BLaER1 (cell line): ENCODE measurements around the gene WDR36.

Experiments
- H3K27ac ChIP-seq: shearing (Covaris generic); formaldehyde crosslinking; 2 replicates; pipeline ENCODE4 v1.8.1; 2022
- H3K27me3 ChIP-seq: shearing (Covaris generic); formaldehyde crosslinking; 2 replicates; pipeline ENCODE4 v1.8.1; 2022
- H3K36me3 ChIP-seq: shearing (Covaris generic); formaldehyde crosslinking; 2 replicates; pipeline ENCODE4 v1.8.1; 2022
- H3K4me1 ChIP-seq: shearing (Covaris generic); formaldehyde crosslinking; 2 replicates; pipeline ENCODE4 v1.8.1; 2022
- H3K4me2 ChIP-seq: shearing (Covaris generic); formaldehyde crosslinking; 2 replicates; pipeline ENCODE4 v1.8.1; 2022
- H3K4me3 ChIP-seq: shearing (Covaris generic); formaldehyde crosslinking; 2 replicates; pipeline ENCODE4 v1.8.1; 2022
- H3K9ac ChIP-seq: shearing (Covaris generic); formaldehyde crosslinking; 2 replicates; pipeline ENCODE4 v1.8.1; 2022
- H3K9me3 ChIP-seq: shearing (Covaris generic); formaldehyde crosslinking; 2 replicates; pipeline ENCODE4 v1.8.1; 2022
- H4K20me1 ChIP-seq: shearing (Covaris generic); formaldehyde crosslinking; 2 replicates; pipeline ENCODE4 v1.8.1; 2022
- Cebpa-rat ChIP-seq: shearing (Covaris generic); IDR thresholded peaks from 2 replicates; pipeline ENCODE4 v1.8.1; 2022

The WDR36 gene

DNA sequence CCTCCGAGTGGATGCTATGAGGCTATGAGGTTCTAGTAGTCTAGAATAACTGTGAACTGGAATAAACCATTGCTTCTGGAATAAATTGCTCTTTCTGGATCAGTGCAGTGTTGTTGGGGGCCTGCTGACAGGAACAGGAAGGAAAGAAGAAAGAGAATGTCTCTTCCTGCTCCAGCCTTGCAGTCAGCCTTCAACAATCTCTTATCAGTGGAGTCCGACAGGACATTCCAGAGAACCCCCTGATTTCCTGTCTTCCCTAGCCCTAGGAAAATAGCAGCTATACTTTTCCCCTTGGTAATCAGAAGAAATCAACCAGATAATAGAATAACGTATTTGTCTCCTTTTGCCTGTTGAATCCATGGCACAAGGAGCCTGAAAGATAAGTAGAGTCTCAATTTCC is 55.4 kb downstream of the WDR36 start:
- Histone ChIP-seq H3K27ac (no peak overlapping the region), H3K4me1 (peaks cover 7% of the 10 kb centered on the region), H3K9me3 (no peaks in the 10 kb centered on the region), H3K36me3 (no peaks in the 10 kb centered on the region), H4K20me1 (no peaks in the 10 kb centered on the region), H3K27me3 (no peaks in the 10 kb centered on the region; the same call in 1 of the 2 replicates), H3K4me3 (no peak overlapping the region), H3K4me2 (no peak overlapping the region), H3K9ac (no peak overlapping the region)
- TF ChIP-seq Cebpa-rat, result no peak

DNA sequence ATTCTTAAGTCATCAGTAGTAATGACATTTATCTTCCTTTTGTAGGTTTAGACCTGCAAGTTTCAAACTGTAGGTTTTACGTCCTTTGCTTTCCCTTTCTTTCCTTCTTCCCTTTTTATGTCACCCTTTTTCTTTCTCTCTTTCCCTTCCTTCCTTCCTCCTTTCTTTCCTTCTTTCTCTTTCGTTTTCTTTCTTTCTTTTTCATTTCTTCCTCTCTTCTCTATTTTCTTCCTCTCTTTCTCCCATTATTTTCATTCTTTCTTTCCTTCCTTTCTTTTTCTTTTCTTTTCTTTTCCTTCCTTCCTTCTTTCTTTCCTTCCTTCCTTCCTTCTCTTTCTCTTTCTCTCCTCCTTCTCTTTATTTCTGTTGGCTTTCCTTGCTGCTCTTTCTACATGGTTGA is 59.9 kb downstream of the WDR36 start:
- Histone ChIP-seq H3K27ac (no peak overlapping the region), H3K27me3 (no peaks in the 10 kb centered on the region; the same call in 1 of the 2 replicates), H3K9ac (no peak overlapping the region), H3K4me1 (no peaks in the 10 kb centered on the region), H3K9me3 (no peaks in the 10 kb centered on the region), H3K4me3 (no peak overlapping the region), H3K36me3 (no peaks in the 10 kb centered on the region), H3K4me2 (no peak overlapping the region), H4K20me1 (no peaks in the 10 kb centered on the region)
- TF ChIP-seq Cebpa-rat, result no peak

DNA sequence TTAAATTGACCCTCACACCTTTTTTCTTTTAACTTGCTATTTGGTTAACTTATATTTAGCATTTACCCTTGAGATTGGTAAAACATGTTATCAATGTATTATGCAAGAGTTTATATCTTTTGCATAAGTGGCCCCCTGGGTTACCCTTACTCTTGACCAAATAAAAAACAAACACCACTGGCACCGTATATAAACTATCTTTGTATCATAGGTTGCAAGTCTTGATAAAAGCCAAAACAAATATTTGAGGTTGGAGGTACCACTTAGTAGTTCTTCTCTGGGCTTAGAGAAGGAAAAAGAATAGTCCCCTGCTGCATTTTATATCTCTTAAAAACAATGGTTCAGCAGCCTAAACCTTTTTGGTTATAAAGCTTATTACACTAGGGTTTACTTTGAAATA is 61.3 kb downstream of the WDR36 start:
- H3K4me3 ChIP-seq, result no peak overlapping the region
- H3K9ac ChIP-seq, result no peak overlapping the region
- H3K9me3 ChIP-seq, result no peaks in the 10 kb centered on the region
- no peaks in the 10 kb centered on the region for H4K20me1 ChIP-seq
- H3K27me3 ChIP-seq, result no peaks in the 10 kb centered on the region
- no peak overlapping the region for H3K4me2 ChIP-seq
- TF ChIP-seq Cebpa-rat, result no peak
- H3K4me1 ChIP-seq, result no peaks in the 10 kb centered on the region
- H3K36me3 ChIP-seq, result no peaks in the 10 kb centered on the region
- H3K27ac ChIP-seq, result no peak overlapping the region

DNA sequence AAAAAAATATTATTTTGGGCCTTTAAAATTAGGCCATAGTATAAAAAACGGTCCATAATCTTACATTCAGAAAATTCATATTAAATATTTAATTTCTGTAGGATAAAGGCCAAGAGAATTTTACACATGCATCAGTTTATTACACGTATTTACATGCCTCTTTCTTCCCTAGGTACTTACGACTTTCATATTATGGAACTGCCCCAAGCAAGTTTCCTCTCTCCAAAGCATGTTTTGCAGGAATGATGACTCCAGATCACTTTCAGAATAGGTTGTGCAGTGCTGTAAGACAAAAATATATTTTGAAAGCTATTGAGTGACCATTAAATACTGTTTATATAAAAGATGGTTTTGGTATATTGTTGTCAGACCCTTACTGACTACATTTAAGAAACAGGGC is 61.8 kb downstream of the WDR36 start:
- H4K20me1 ChIP-seq, result no peaks in the 10 kb centered on the region
- H3K4me1 ChIP-seq, result no peaks in the 10 kb centered on the region
- H3K27me3 ChIP-seq, result no peaks in the 10 kb centered on the region
- H3K4me3 ChIP-seq, result no peak overlapping the region
- no peak overlapping the region for H3K9ac ChIP-seq
- no peaks in the 10 kb centered on the region for H3K9me3 ChIP-seq
- no peak for TF ChIP-seq Cebpa-rat
- no peak overlapping the region for H3K27ac ChIP-seq
- H3K36me3 ChIP-seq, result no peaks in the 10 kb centered on the region
- no peak overlapping the region for H3K4me2 ChIP-seq

DNA sequence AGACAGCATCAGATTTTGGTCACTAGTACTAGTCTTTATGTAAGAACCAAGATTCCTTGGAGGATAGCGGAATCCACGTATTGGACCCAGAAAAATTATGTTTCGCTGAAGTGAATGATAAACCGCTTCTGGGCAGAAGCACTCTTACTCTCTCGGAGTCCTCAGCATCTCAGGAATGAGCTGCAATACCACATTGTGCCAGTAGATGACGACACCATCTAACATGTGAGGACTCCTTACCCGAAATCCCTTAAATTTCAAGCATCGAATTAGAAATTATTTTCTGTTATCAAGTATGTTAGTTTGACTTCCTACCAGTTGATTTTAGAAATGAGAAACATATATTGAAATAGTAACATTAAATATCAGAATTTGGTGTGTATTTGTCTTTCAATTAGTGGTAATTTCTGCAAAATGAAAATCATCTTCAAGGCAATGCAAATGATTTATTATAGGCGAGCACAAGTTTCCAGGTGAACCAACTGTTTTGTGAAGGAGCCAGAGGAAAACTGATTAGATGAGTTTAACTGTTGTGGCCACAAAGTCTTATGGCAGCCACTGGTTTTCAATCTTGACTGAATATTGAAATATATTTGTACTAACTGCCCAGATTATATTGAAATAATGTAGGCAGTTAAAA is 66.1 kb downstream of the WDR36 start:
- Histone ChIP-seq H3K9ac (no peak overlapping the region), H3K27me3 (no peaks in the 10 kb centered on the region), H3K9me3 (no peaks in the 10 kb centered on the region), H4K20me1 (no peaks in the 10 kb centered on the region), H3K27ac (no peak overlapping the region), H3K36me3 (no peaks in the 10 kb centered on the region), H3K4me2 (no peak overlapping the region), H3K4me3 (no peak overlapping the region), H3K4me1 (no peaks in the 10 kb centered on the region)
- TF ChIP-seq Cebpa-rat, result no peak

DNA sequence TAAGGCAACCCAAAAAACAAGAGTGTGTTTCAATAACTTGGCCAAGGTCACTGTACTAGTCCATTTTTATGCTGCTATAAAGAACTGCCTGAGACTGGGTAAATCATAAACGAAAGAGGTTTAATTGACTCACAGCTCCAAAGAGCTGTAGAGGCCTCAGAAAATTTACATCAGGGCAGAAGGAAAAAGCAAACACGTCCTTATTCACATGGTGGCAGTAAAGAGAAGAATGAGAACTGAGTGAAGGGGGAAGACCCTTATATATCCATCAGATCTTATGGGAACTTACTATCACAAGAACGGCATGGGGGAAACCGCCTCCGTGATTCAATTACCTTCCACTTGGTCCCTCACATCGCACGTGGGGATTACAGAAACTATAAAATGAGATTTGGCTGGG is 67.7 kb downstream of the WDR36 start:
- no peaks in the 10 kb centered on the region for H3K27me3 ChIP-seq
- no peaks in the 10 kb centered on the region for H3K36me3 ChIP-seq
- no peaks in the 10 kb centered on the region for H3K4me1 ChIP-seq
- no peak overlapping the region for H3K4me3 ChIP-seq
- TF ChIP-seq Cebpa-rat, result no peak
- H4K20me1 ChIP-seq, result no peaks in the 10 kb centered on the region
- no peak overlapping the region for H3K4me2 ChIP-seq
- no peak overlapping the region for H3K9ac ChIP-seq
- H3K27ac ChIP-seq, result no peak overlapping the region
- no peaks in the 10 kb centered on the region for H3K9me3 ChIP-seq

DNA sequence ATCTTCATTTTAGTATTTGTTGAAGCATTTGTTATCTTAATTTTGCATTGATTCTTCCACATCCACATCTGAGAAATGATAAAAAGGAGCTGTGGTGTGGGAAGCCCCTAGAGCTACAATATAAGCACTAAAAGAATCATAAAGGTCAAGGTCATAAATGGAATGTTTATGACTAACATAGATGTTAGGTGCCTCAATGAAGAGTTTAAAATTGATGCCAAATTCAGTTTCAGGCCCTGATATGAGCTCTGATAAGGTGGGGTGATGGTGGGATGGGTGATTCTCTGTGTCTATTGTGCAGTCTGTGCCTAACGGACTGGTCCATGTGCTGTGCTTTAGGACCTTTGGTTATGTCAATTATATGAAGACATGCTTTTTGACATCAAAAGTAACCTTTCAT is 70.9 kb downstream of the WDR36 start:
- no peak overlapping the region for H3K4me2 ChIP-seq
- H3K4me3 ChIP-seq, result no peak overlapping the region
- no peak for TF ChIP-seq Cebpa-rat
- no peaks in the 10 kb centered on the region for H3K4me1 ChIP-seq
- H3K27ac ChIP-seq, result no peak overlapping the region
- H3K27me3 ChIP-seq, result no peaks in the 10 kb centered on the region
- H3K36me3 ChIP-seq, result no peaks in the 10 kb centered on the region
- no peak overlapping the region for H3K9ac ChIP-seq
- H3K9me3 ChIP-seq, result no peaks in the 10 kb centered on the region
- H4K20me1 ChIP-seq, result no peaks in the 10 kb centered on the region

DNA sequence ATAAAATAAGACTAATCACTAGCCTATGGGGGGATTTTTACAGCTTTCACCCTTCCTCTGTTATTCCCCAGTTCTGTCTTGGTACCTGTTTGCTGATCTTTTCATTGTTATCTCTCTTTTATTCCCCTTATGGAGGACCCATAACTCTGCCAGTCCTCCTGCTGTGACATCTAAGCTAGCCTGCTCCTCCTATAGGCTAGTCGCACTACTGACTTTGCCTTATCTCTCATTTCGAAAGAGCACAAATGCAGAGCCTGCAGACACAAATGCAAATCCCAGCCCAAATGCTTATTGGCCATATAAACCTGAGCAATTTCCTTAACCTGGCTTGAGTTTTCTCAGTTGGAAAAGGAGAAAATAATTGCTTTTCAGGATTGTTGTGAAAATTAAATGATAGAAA is 72.9 kb downstream of the WDR36 start:
- H3K27me3 ChIP-seq, result no peaks in the 10 kb centered on the region
- no peak overlapping the region for H3K4me3 ChIP-seq
- no peak overlapping the region for H3K4me2 ChIP-seq
- H3K36me3 ChIP-seq, result no peaks in the 10 kb centered on the region
- H3K27ac ChIP-seq, result no peak overlapping the region
- no peaks in the 10 kb centered on the region for H3K9me3 ChIP-seq
- H3K9ac ChIP-seq, result no peak overlapping the region
- 0 out of 2 replicates have a peak, but pooled peaks cover 5% of the 10 kb centered on the region for H3K4me1 ChIP-seq
- no peaks in the 10 kb centered on the region for H4K20me1 ChIP-seq
- TF ChIP-seq Cebpa-rat, result no peak

DNA sequence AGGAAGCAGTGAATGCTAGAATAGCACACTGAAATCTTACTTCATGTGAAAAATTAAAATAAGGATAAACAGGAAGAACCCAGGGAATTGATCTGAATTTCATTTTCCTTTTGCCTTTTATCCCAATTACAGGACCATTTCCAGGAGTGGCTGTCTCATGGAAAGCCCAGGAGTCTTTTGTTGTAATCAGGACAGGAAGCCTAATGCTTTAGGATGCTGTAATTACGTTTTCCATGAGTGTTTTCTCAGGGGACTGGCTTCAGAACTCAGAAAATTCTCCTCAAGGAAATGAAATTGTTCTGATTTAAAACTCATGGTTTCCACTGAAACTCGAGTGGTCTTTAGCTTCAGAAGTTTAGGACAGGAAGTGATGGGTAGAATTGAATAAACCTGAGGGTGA is 75.4 kb downstream of the WDR36 start:
- no peak overlapping the region for H3K9ac ChIP-seq
- no peak overlapping the region for H3K4me2 ChIP-seq
- no peaks in the 10 kb centered on the region for H3K9me3 ChIP-seq
- no peak overlapping the region for H3K4me3 ChIP-seq
- no peaks in the 10 kb centered on the region for H3K27me3 ChIP-seq
- no peaks in the 10 kb centered on the region for H4K20me1 ChIP-seq
- H3K36me3 ChIP-seq, result no peaks in the 10 kb centered on the region
- H3K27ac ChIP-seq, result no peak overlapping the region
- H3K4me1 ChIP-seq, result 0 out of 2 replicates have a peak, but pooled peaks cover 5% of the 10 kb centered on the region
- TF ChIP-seq Cebpa-rat, result no peak

DNA sequence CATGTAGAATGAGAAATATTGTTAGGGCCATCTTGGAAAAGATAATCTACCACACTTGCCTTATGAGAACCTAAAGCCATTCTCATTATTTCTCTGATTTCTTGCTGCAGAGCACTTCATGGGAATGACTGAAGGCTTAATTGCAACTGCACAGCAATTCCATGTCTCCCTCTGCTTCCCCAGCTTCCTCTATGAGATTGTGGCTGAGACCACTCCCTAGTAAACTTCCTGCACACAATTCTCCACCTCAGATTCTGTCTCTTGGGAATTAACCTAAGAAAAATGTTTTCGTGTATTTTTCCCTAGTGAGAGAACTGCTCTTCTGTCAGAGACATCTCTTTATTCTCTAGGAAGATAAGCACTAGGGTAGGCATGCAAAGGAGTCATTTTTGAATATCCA is 76.5 kb downstream of the WDR36 start:
- H3K9me3 ChIP-seq, result no peaks in the 10 kb centered on the region
- H3K4me1 ChIP-seq, result 0 out of 2 replicates have a peak, but pooled peaks cover 5% of the 10 kb centered on the region
- H3K4me2 ChIP-seq, result no peak overlapping the region
- H3K27ac ChIP-seq, result no peak overlapping the region
- H4K20me1 ChIP-seq, result no peaks in the 10 kb centered on the region
- H3K27me3 ChIP-seq, result no peaks in the 10 kb centered on the region
- TF ChIP-seq Cebpa-rat, result no peak
- H3K36me3 ChIP-seq, result no peaks in the 10 kb centered on the region
- no peak overlapping the region for H3K4me3 ChIP-seq
- no peak overlapping the region for H3K9ac ChIP-seq

DNA sequence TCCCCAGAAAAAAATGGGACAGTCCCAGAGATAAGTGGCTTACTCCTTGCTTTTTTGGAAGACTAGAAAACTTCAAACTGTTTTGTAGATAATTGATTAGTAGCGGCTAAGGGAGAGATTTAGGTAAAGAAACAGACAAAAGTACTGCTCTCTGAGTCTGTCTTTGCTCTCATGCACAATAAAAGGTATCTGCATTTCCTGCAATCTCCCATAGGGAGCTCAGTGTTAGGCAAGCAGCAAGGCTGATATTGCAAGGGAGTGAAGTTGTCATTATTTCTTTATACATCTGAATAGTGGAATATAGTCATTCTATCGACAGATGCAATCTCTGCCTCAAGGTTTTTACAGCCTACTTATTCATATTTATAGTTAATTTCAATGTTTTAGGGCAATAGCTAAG is 77.1 kb downstream of the WDR36 start:
- no peak overlapping the region for H3K9ac ChIP-seq

More for the DNA sequence above, 77.1 kb downstream of the WDR36 start:
- H3K4me2 ChIP-seq, result no peak overlapping the region
- H3K4me3 ChIP-seq, result no peak overlapping the region
- H4K20me1 ChIP-seq, result no peaks in the 10 kb centered on the region
- no peaks in the 10 kb centered on the region for H3K36me3 ChIP-seq
- no peaks in the 10 kb centered on the region for H3K9me3 ChIP-seq
- 0 out of 2 replicates have a peak, but pooled peaks cover 5% of the 10 kb centered on the region for H3K4me1 ChIP-seq
- no peaks in the 10 kb centered on the region for H3K27me3 ChIP-seq
- H3K27ac ChIP-seq, result no peak overlapping the region
- no peak for TF ChIP-seq Cebpa-rat
